ENCODE data around the gene NEURL1.

The NEURL1 gene

GRCh38 chr10:103572347-103573204 lies 79.1 kb downstream of the NEURL1 start:
- in situ Hi-C loops (cut with MboI; ENCODE audit: low sequenced_read_pairs, unreplicated experiment) = no loop called here
- no peak for DNase-seq (ENCODE audit: low spot score)
- TF ChIP-seq CTCF (IDR thresholded peaks at IDR 0.05; ENCODE audit: borderline replicate concordance, control extremely low read depth, extremely low read depth, insufficient read depth, missing control alignments) = no peak

- no peak for TF ChIP-seq CTCF (IDR thresholded peaks at IDR 0.05; ENCODE audit: borderline replicate concordance, control extremely low read depth, extremely low read depth, insufficient read depth, missing control alignments)
- in situ Hi-C loops (cut with MboI; ENCODE audit: low sequenced_read_pairs, unreplicated experiment) = no loop called here
- DNase-seq (ENCODE audit: low spot score) = no peak
Measured at GRCh38 chr10:103573205-103573487, 79.6 kb downstream of the NEURL1 start.

GRCh38 chr10:103574097-103575061 lies 80.9 kb downstream of the NEURL1 start:
- no peak for TF ChIP-seq CTCF (IDR thresholded peaks at IDR 0.05; ENCODE audit: borderline replicate concordance, control extremely low read depth, extremely low read depth, insufficient read depth, missing control alignments)
- in situ Hi-C loops (cut with MboI; ENCODE audit: low sequenced_read_pairs, unreplicated experiment) = no loop called here
- DNase-seq (ENCODE audit: low spot score) = no peak

- in situ Hi-C loops (cut with MboI; ENCODE audit: low sequenced_read_pairs, unreplicated experiment) = no loop called here
- no peak for DNase-seq (ENCODE audit: low spot score)
- no peak for TF ChIP-seq CTCF (IDR thresholded peaks at IDR 0.05; ENCODE audit: borderline replicate concordance, control extremely low read depth, extremely low read depth, insufficient read depth, missing control alignments)
Measured at GRCh38 chr10:103575416-103576075, 82.0 kb downstream of the NEURL1 start.

GRCh38 chr10:103576076-103576471 lies 82.6 kb downstream of the NEURL1 start:
- in situ Hi-C loops (cut with MboI; ENCODE audit: low sequenced_read_pairs, unreplicated experiment) = no loop called here
- no peak for TF ChIP-seq CTCF (IDR thresholded peaks at IDR 0.05; ENCODE audit: borderline replicate concordance, control extremely low read depth, extremely low read depth, insufficient read depth, missing control alignments)
- DNase-seq (ENCODE audit: low spot score) = no peak

GRCh38 chr10:103576862-103577261 lies 83.4 kb downstream of the NEURL1 start:
- no peak for TF ChIP-seq CTCF (IDR thresholded peaks at IDR 0.05; ENCODE audit: borderline replicate concordance, control extremely low read depth, extremely low read depth, insufficient read depth, missing control alignments)
- DNase-seq (ENCODE audit: low spot score) = no peak
- in situ Hi-C loops (cut with MboI; ENCODE audit: low sequenced_read_pairs, unreplicated experiment) = no loop called here
